Upper lobe of right lung (tissue), 1 donor: ENCODE data around the gene MAOA. TPM values are rescaled to one million over a fixed set of nuclear protein-coding genes. Genes with fewer than 3 reads are reported as not detected.

Source experiments
- ATAC-seq: fragments of 200-7000 bp; cut with Tn5 transposase; one replicate; pipeline ENCODE4 v1.9.1; 2020; ENCODE audit warnings: mild to moderate bottlenecking, moderate library complexity
- DNase-seq: peaks from one replicate; pipeline ENCODE4 v3.0.0-alpha.2; 2020
- H3K27ac ChIP-seq: fragments of 200-600 bp; one replicate; pipeline ENCODE4 v1.8.0; 2022
- H3K27me3 ChIP-seq: fragments of 200-600 bp; one replicate; pipeline ENCODE4 v1.8.0; 2022; ENCODE audit warnings: mild to moderate bottlenecking
- H3K36me3 ChIP-seq: fragments of 200-600 bp; one replicate; pipeline ENCODE4 v1.8.0; 2022
- H3K4me1 ChIP-seq: fragments of 200-600 bp; one replicate; pipeline ENCODE4 v1.8.0; 2022
- H3K4me3 ChIP-seq: fragments of 200-600 bp; one replicate; pipeline ENCODE4 v1.8.0; 2022; ENCODE audit warnings: mild to moderate bottlenecking
- H3K9me3 ChIP-seq: fragments of 200-600 bp; one replicate; pipeline ENCODE4 v1.8.0; 2022
- CTCF ChIP-seq: fragments of 200-600 bp; IDR thresholded peaks from one replicate; pipeline ENCODE4 v1.8.0; 2022; ENCODE audit warnings: antibody characterized with exemption
- intact Hi-C: fragments of 100-400 bp; cut with DNase I; formaldehyde crosslinking; loops from one replicate; pipeline ENCODE4 v1.11.0; 2022
- total RNA-seq: library from RNA; stranded (reverse); fragmentation: NEBNext Ultra II Directional; extraction: Animal tissue kit (Norgen Biotek cat#: 25700); gene quantifications from one replicate; pipeline ENCODE4 v1.2.1, GENCODE V29; 2021
- donor health status: DM: no; HTN: yes; CAD: no; lungs with severe emphysema.

MAOA gene
- total RNA-seq, 1 donor from 2014 or later = 176 TPM

- no peak for DNase-seq
Measured at GRCh38 chrX:43627669-43628068, 28.4 kb upstream of the MAOA start.

DNA sequence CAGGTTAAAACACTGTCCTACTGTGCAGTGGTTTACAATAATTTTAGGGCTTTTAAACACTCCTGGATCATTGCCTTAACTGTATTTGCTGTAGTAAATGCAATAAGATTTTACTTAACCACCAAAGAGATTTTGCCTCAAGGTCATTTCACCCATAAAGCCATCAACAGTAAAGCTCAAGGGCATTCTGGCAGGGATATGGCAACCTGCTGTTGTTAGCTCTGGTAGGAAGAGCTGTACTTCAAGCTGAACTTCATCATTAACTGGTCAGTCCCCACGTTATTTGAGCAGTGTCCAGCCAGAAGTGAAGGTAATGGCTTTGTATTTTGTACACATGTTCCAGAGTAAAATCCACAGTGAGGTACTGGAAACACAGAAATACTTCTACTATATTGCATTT is 26.9 kb upstream of the MAOA start:
- no peak for TF ChIP-seq CTCF
- Histone ChIP-seq H3K27ac (no peak overlapping the region), H3K4me1 (no peaks in the 10 kb centered on the region), H3K4me3 (no peak overlapping the region), H3K27me3 (no peaks in the 10 kb centered on the region), H3K9me3 (no peaks in the 10 kb centered on the region), H3K36me3 (no peaks in the 10 kb centered on the region)
- intact Hi-C loops = no loop called here
- ATAC-seq (no peak), DNase-seq (no peak)

More at GRCh38 chrX:43627669-43628068, 28.4 kb upstream of the MAOA start:
- intact Hi-C loops = no loop called here
- Histone ChIP-seq H3K9me3 (no peaks in the 10 kb centered on the region), H3K27ac (no peak overlapping the region), H3K27me3 (no peaks in the 10 kb centered on the region), H3K4me3 (no peak overlapping the region), H3K36me3 (no peaks in the 10 kb centered on the region), H3K4me1 (no peaks in the 10 kb centered on the region)
- no peak for TF ChIP-seq CTCF
- no peak for ATAC-seq

- Histone ChIP-seq H3K4me1 (no peaks in the 10 kb centered on the region), H3K27ac (no peak overlapping the region), H3K27me3 (no peaks in the 10 kb centered on the region), H3K36me3 (no peaks in the 10 kb centered on the region), H3K4me3 (no peak overlapping the region), H3K9me3 (no peaks in the 10 kb centered on the region)
- intact Hi-C loops = no loop called here
- TF ChIP-seq CTCF = no peak
- ATAC-seq (no peak), DNase-seq (no peak)
Measured at GRCh38 chrX:43631841-43632240, 24.3 kb upstream of the MAOA start.

DNA sequence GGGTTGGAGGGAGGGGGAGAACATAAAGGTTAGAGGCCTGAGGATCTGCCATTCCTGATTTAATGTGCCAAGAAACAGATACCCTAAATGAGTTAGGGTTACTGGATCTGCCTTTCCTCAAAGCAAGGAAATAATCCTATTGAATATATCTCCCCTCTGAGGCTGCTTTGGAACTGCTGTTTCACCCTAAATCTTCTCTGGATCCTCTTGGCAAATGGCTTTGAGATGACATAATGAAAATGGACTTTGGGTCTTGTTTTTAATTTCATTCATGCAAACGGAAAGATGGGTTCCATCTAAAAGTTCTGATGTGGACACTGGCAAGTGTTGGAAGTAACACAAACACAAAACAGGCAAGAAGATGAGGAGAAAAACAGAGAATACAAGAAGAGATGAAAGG is 23.0 kb upstream of the MAOA start:
- DNase-seq (no peak), ATAC-seq (no peak)
- no peaks in the 10 kb centered on the region for H3K27me3 ChIP-seq
- no peak for TF ChIP-seq CTCF
- no peaks in the 10 kb centered on the region for H3K4me1 ChIP-seq
- intact Hi-C loops = no loop called here
- H3K36me3 ChIP-seq = no peaks in the 10 kb centered on the region
- no peak overlapping the region for H3K4me3 ChIP-seq
- no peaks in the 10 kb centered on the region for H3K9me3 ChIP-seq
- H3K27ac ChIP-seq = no peak overlapping the region

- no peaks in the 10 kb centered on the region for H3K27me3 ChIP-seq
- no peak for TF ChIP-seq CTCF
- H3K4me1 ChIP-seq = no peaks in the 10 kb centered on the region
- intact Hi-C loops = no loop called here
- no peaks in the 10 kb centered on the region for H3K36me3 ChIP-seq
- H3K9me3 ChIP-seq = no peaks in the 10 kb centered on the region
- ATAC-seq (no peak), DNase-seq (no peak)
- no peak overlapping the region for H3K4me3 ChIP-seq
- H3K27ac ChIP-seq = no peak overlapping the region
Measured at GRCh38 chrX:43633757-43634156, 22.3 kb upstream of the MAOA start.

- Histone ChIP-seq H3K36me3 (no peaks in the 10 kb centered on the region), H3K4me3 (no peak overlapping the region), H3K4me1 (no peaks in the 10 kb centered on the region), H3K9me3 (no peaks in the 10 kb centered on the region), H3K27ac (no peak overlapping the region), H3K27me3 (no peaks in the 10 kb centered on the region)
- DNase-seq (no peak), ATAC-seq (no peak)
- no peak for TF ChIP-seq CTCF
- intact Hi-C loops = no loop called here
Measured at GRCh38 chrX:43640482-43640881, 15.6 kb upstream of the MAOA start.
